Osteocyte (in vitro differentiated cells): ENCODE results near the gene THBD. TPM values are rescaled to one million over a fixed set of nuclear protein-coding genes. Genes with fewer than 3 reads are reported as not detected.

Source experiments
- DNase-seq: peaks from one replicate; pipeline ENCODE4 v3.0.0; 2021; ENCODE audit warnings: mixed read lengths; ENCODE audit not compliant: unreplicated experiment; ENCODE audit errors: extremely low spot score
- H3K27ac Mint-ChIP-seq: one replicate; pipeline ENCODE4 v1.8.0; 2021; ENCODE audit warnings: mild to moderate bottlenecking, mixed read lengths; ENCODE audit not compliant: unreplicated experiment
- H3K27me3 Mint-ChIP-seq: one replicate; pipeline ENCODE4 v1.8.0; 2021; ENCODE audit warnings: mixed read lengths; ENCODE audit not compliant: unreplicated experiment
- H3K36me3 Mint-ChIP-seq: one replicate; pipeline ENCODE4 v1.8.0; 2021; ENCODE audit warnings: mixed read lengths; ENCODE audit not compliant: unreplicated experiment
- H3K4me1 Mint-ChIP-seq: one replicate; pipeline ENCODE4 v1.8.0; 2021; ENCODE audit warnings: mixed read lengths; ENCODE audit not compliant: unreplicated experiment
- H3K4me3 Mint-ChIP-seq: one replicate; pipeline ENCODE4 v1.8.0; 2021; ENCODE audit warnings: mild to moderate bottlenecking, moderate library complexity, mixed read lengths; ENCODE audit not compliant: unreplicated experiment
- H3K9me3 Mint-ChIP-seq: one replicate; pipeline ENCODE4 v1.8.0; 2021; ENCODE audit warnings: mixed read lengths; ENCODE audit not compliant: unreplicated experiment
- CTCF ChIP-seq: fragments of 200-600 bp; sonication (generic); IDR thresholded peaks from 2 replicates; pipeline ENCODE4 v1.5.0; 2021; ENCODE audit warnings: antibody characterized with exemption, mild to moderate bottlenecking, moderate library complexity
- total RNA-seq: library from RNA; stranded (reverse); gene quantifications from 2 replicates; pipeline ENCODE4 v1.2.1, GENCODE V29; 2021

THBD gene
- total RNA-seq, 1 donor from 2014 or later: 66.3 TPM

GRCh38 chr20:23035731-23036130 lies 13.7 kb downstream of the THBD start:
- Mint-ChIP-seq H3K4me1 (peaks cover 17% of the 10 kb centered on the region), H3K4me3 (no peak overlapping the region), H3K27me3 (no peaks in the 10 kb centered on the region), H3K27ac (no peak overlapping the region), H3K9me3 (no peaks in the 10 kb centered on the region), H3K36me3 (no peaks in the 10 kb centered on the region)
- no peak for TF ChIP-seq CTCF
- DNase-seq: no peak

- Mint-ChIP-seq H3K36me3 (no peaks in the 10 kb centered on the region), H3K4me3 (no peak within 1 kb of the TSS), H3K27ac (no peak within 1 kb of the TSS), H3K27me3 (no peaks in the 10 kb centered on the region), H3K4me1 (peaks cover 16% of the 10 kb centered on the region), H3K9me3 (no peaks in the 10 kb centered on the region)
- DNase-seq: no peak
- TF ChIP-seq CTCF: no peak
Measured at GRCh38 chr20:23034721-23035671, 14.5 kb downstream of the THBD start, which contains the start of gene SSTR4. TSS of gene SSTR4 (plus strand) at chr20:23035312. CDS start at chr20:23035484, 172 bp downstream.

DNA sequence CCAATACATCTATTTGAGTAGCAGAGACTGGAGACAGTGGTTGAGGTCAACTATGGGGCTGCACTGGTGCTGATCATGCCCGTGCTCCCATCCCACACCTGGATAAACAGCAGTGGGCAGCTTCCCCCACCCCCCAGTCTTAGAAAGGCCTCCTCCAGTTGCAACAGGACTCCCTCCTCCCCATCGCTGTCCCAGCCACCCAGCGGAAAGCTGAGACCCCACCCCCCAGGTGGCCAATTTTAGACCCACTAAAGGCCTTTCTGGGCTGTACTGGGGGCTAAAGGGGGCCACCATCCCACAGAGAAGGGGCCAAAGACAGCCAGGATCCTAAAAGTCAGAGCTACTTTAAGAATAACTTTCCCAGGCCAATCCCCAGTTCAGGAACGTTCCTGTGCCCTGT lies 15.6 kb downstream of the THBD start:
- TF ChIP-seq CTCF: no peak
- Mint-ChIP-seq H3K4me1 (peaks cover 5% of the 10 kb centered on the region), H3K27me3 (no peaks in the 10 kb centered on the region), H3K27ac (no peak overlapping the region), H3K9me3 (no peaks in the 10 kb centered on the region), H3K4me3 (no peak overlapping the region), H3K36me3 (no peaks in the 10 kb centered on the region)
- no peak for DNase-seq

DNA sequence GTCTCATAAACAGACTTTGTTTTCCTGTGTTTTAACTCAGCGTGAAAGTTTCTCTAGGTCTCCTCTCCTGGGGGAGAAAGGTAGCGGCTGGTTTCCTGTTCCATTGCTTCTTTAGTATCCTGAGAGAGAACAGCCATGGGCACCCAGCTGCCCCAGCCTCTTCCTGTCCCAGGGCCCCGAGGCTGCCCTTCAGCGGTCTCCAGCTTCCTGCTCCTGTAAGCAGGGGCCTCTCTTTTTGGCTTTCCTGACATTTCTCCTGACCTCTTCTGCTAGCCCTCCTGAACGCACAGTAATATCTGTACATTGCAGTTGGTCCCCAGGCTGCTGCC lies 16.8 kb downstream of the THBD start:
- Mint-ChIP-seq H3K27ac (no peak overlapping the region), H3K27me3 (no peaks in the 10 kb centered on the region), H3K36me3 (no peaks in the 10 kb centered on the region), H3K9me3 (no peaks in the 10 kb centered on the region), H3K4me3 (no peak overlapping the region), H3K4me1 (peaks cover 5% of the 10 kb centered on the region)
- no peak for TF ChIP-seq CTCF
- DNase-seq: no peak

- no peak overlapping the region for H3K27ac Mint-ChIP-seq
- H3K4me3 Mint-ChIP-seq: no peak overlapping the region
- H3K4me1 Mint-ChIP-seq: peaks cover 5% of the 10 kb centered on the region
- DNase-seq: no peak
- H3K9me3 Mint-ChIP-seq: no peaks in the 10 kb centered on the region
- H3K36me3 Mint-ChIP-seq: no peaks in the 10 kb centered on the region
- TF ChIP-seq CTCF: no peak
- no peaks in the 10 kb centered on the region for H3K27me3 Mint-ChIP-seq
Measured at GRCh38 chr20:23032056-23032749, 17.3 kb downstream of the THBD start.
